Mesendoderm (in vitro differentiated cells): ENCODE measurements around the gene MYL11.

Experiments used
- DNase-seq: peaks from one replicate; pipeline ENCODE4 v3.0.0; 2013
- H2AK5ac ChIP-seq: 2 replicates; pipeline ENCODE4 v1.6.1; 2013; ENCODE audit warnings: low read length, inconsistent platforms
- H2BK120ac ChIP-seq: 2 replicates; pipeline ENCODE4 v1.6.1; 2013; ENCODE audit warnings: low read depth, mild to moderate bottlenecking, low read length, moderate library complexity, mixed read lengths
- H2BK15ac ChIP-seq: replicated peaks from 2 replicates; pipeline ENCODE4 v1.6.1; 2013; ENCODE audit warnings: low read depth, mild to moderate bottlenecking, moderate library complexity
- H2BK5ac ChIP-seq: 2 replicates; pipeline ENCODE4 v1.6.1; 2013; ENCODE audit warnings: low read length, inconsistent platforms
- H3K18ac ChIP-seq: 2 replicates; pipeline ENCODE4 v1.6.1; 2013; ENCODE audit warnings: mild to moderate bottlenecking, low read length, mixed read lengths
- H3K23ac ChIP-seq: one replicate; pipeline ENCODE4 v1.6.1; 2013; ENCODE audit warnings: low read length
- H3K27ac ChIP-seq: 2 replicates; pipeline ENCODE4 v1.5.1; 2013; ENCODE audit warnings: low read depth, mild to moderate bottlenecking, inconsistent platforms, low read length, moderate library complexity
- H3K27me3 ChIP-seq: 2 replicates; pipeline ENCODE4 v1.6.1; 2013; ENCODE audit warnings: low read length, control low read depth, mild to moderate bottlenecking, inconsistent platforms; ENCODE audit not compliant: insufficient read depth, poor library complexity
- H3K36me3 ChIP-seq: 2 replicates; pipeline ENCODE4 v1.6.1; 2013; ENCODE audit warnings: low read length, inconsistent platforms; ENCODE audit not compliant: control insufficient read depth, insufficient read depth
- H3K4ac ChIP-seq: one replicate; pipeline ENCODE4 v1.6.1; 2013; ENCODE audit warnings: low read depth, mild to moderate bottlenecking, low read length, moderate library complexity
- H3K4me1 ChIP-seq: 2 replicates; pipeline ENCODE4 v1.6.1; 2013; ENCODE audit warnings: low read depth, low read length, inconsistent platforms; ENCODE audit not compliant: control insufficient read depth
- H3K4me2 ChIP-seq: 2 replicates; pipeline ENCODE4 v1.6.1; 2013; ENCODE audit warnings: low read length
- H3K4me3 ChIP-seq: 2 replicates; pipeline ENCODE4 v1.5.1; 2013; ENCODE audit warnings: mild to moderate bottlenecking, low read length
- H3K56ac ChIP-seq: one replicate; pipeline ENCODE4 v1.6.1; 2013; ENCODE audit warnings: low read length
- H3K79me1 ChIP-seq: 2 replicates; pipeline ENCODE4 v1.6.1; 2013; ENCODE audit warnings: low read length, inconsistent platforms
- H3K79me2 ChIP-seq: 2 replicates; pipeline ENCODE4 v1.6.1; 2013; ENCODE audit warnings: mild to moderate bottlenecking, low read length; ENCODE audit not compliant: control insufficient read depth, insufficient read depth
- H3K9ac ChIP-seq: 2 replicates; pipeline ENCODE4 v1.6.1; 2013; ENCODE audit warnings: low read length, inconsistent platforms
- H4K5ac ChIP-seq: one replicate; pipeline ENCODE4 v1.6.1; 2013; ENCODE audit warnings: low read length
- H4K8ac ChIP-seq: one replicate; pipeline ENCODE4 v1.6.1; 2013; ENCODE audit warnings: low read depth, mild to moderate bottlenecking, control low read depth, low read length, moderate library complexity
- WGBS: extraction: QIAGEN DNeasy Blood & Tissue Kit; methylation state at CpG from one replicate; pipeline ENCODE4 v1.1.7; 2013; ENCODE audit warnings: low lambda C conversion rate, missing lambda C conversion rate; ENCODE audit not compliant: insufficient coverage; ENCODE audit errors: extremely low coverage; 5-methylcytosine and 5-hydroxymethylcytosine counted together

Gene MYL11

DNA sequence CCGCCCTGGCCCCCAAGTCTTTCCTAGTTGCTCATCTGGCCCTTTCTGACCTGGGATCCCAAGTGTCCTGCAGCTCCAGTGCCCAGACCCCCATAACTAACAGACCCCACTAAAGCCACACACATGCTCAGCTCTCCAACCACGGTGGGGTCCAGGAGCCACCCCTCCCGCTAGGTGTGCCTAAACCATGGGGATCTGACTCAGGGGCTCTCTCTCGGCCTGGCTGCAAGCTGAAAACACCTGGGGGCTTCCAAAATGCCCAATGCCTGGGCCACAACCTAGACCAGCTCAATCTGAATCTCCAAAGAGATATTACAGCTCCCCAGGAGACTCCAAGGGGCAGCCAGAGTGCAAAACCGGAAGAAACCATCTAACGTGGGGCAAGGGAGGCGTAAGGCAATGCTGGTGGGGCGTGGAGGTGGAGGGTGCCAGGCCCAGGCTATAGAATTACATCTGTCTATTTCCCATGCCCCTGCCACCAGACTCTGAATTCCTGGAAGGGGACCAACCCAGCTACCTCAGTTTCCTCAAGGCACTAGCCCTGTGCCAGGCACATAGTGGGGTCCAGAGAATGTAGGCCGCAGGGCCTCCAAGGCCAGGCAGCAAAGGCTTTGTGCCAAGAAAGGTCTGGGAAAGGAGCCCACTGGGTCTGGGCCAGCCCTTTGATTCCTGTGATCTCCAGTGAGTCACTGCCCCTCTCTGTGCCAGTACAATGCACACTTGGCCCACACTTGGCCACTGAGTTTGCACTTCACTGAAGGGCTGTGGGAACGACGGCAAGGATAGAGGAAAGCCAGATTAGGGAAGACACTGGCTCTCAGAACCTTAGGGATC lies 22.8 kb upstream of the MYL11 start:
- H4K5ac ChIP-seq = no peak overlapping the region
- H3K79me1 ChIP-seq = peaks cover 15% of the 10 kb centered on the region
- no peak overlapping the region for H3K18ac ChIP-seq
- H2BK5ac ChIP-seq = no peak overlapping the region
- H2AK5ac ChIP-seq = no peak overlapping the region
- no peak overlapping the region for H3K23ac ChIP-seq
- no peak overlapping the region for H4K8ac ChIP-seq
- no peak overlapping the region for H3K9ac ChIP-seq
- no peak overlapping the region for H3K56ac ChIP-seq
- peaks cover 15% of the 10 kb centered on the region for H3K79me2 ChIP-seq
- peaks cover 2% of the 10 kb centered on the region for H3K4me1 ChIP-seq
- H3K27me3 ChIP-seq = no peaks in the 10 kb centered on the region
- no peak overlapping the region for H2BK120ac ChIP-seq
- H3K4ac ChIP-seq = no peak overlapping the region
- H3K4me2 ChIP-seq = no peak overlapping the region
- peaks cover 8% of the 10 kb centered on the region for H3K36me3 ChIP-seq
- no peak for DNase-seq
- no peak overlapping the region for H2BK15ac ChIP-seq
- no CpG with 5 or more reads among the region's 11 CpGs for WGBS
- no peak overlapping the region for H3K4me3 ChIP-seq
- no peak overlapping the region for H3K27ac ChIP-seq

GRCh38 chr16:30352488-30353401 lies 21.9 kb upstream of the MYL11 start:
- no peak overlapping the region for H3K9ac ChIP-seq
- no peak overlapping the region for H3K56ac ChIP-seq
- peaks cover 2% of the 10 kb centered on the region for H3K4me1 ChIP-seq
- peak; percentile 47 for DNase-seq
- H3K18ac ChIP-seq = no peak overlapping the region
- H3K4me2 ChIP-seq = no peak overlapping the region
- H2BK15ac ChIP-seq = no peak overlapping the region
- H3K4ac ChIP-seq = no peak overlapping the region
- H3K27ac ChIP-seq = no peak overlapping the region
- no peak overlapping the region for H3K23ac ChIP-seq
- no CpG with 5 or more reads among the region's 14 CpGs for WGBS
- no peak overlapping the region for H2BK120ac ChIP-seq
- no peak overlapping the region for H3K4me3 ChIP-seq
- H2AK5ac ChIP-seq = no peak overlapping the region
- no peak overlapping the region for H4K8ac ChIP-seq
- H3K79me2 ChIP-seq = peaks cover 15% of the 10 kb centered on the region
- no peak overlapping the region for H4K5ac ChIP-seq
- H2BK5ac ChIP-seq = no peak overlapping the region
- H3K27me3 ChIP-seq = no peaks in the 10 kb centered on the region
- H3K79me1 ChIP-seq = peaks cover 15% of the 10 kb centered on the region
- H3K36me3 ChIP-seq = peaks cover 11% of the 10 kb centered on the region

GRCh38 chr16:30353438-30354129 lies 21.0 kb upstream of the MYL11 start:
- H2BK5ac ChIP-seq = no peak overlapping the region
- H3K23ac ChIP-seq = no peak overlapping the region
- peaks cover 13% of the 10 kb centered on the region for H3K36me3 ChIP-seq
- no peak overlapping the region for H2BK120ac ChIP-seq
- H3K4me1 ChIP-seq = peaks cover 2% of the 10 kb centered on the region
- no peak overlapping the region for H3K27ac ChIP-seq
- no peak overlapping the region for H3K18ac ChIP-seq
- no peak overlapping the region for H3K4ac ChIP-seq
- peak overlapping the region; percentile 63 for H3K4me2 ChIP-seq
- H3K79me2 ChIP-seq = peaks cover 15% of the 10 kb centered on the region
- no CpG with 5 or more reads among the region's 23 CpGs for WGBS
- H2AK5ac ChIP-seq = no peak overlapping the region
- peak overlapping the region; percentile 97 for H3K9ac ChIP-seq
- H3K56ac ChIP-seq = peak overlapping the region; percentile 97
- no peak overlapping the region for H4K5ac ChIP-seq
- H3K27me3 ChIP-seq = no peaks in the 10 kb centered on the region
- H3K79me1 ChIP-seq = peaks cover 15% of the 10 kb centered on the region
- no peak overlapping the region for H2BK15ac ChIP-seq
- H4K8ac ChIP-seq = no peak overlapping the region
- no peak for DNase-seq
- H3K4me3 ChIP-seq = no peak overlapping the region

DNA sequence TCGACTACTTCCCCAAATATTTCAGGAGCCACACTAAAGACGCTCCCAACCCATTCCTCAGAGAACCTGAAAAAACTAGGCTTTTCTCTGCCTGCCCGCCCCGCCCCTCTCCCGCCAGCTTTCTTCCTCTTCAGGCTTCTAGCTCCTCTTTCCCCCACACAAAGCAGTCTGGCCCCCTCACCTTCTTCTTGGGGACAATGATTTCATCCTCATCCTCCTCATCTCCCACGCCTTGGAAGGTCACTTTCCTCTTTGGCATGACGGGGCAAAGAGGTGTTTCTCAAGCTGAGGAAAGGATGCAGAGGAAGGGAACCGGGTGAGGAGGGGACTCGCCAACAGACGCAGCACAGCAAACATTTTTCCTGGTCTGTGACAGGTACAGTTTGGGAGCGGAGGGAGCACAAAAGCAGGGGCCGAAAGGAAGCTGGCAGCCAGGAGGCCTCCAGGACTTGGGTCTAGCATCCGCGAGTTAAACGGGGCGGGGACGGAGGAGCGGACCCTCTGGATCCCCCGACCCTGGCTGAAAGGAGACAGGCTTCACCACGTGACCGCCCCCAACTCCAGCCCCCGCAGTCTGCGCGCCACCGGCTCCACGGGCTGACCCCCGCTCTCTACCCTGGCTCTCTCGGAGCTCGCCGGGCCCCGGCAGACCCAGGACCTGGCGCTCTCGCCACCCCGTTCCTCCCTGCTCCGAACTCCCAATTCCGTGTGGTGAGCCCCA lies 20.0 kb upstream of the MYL11 start:
- H3K18ac ChIP-seq = peak overlapping the region; percentile 69
- peak overlapping the region; percentile 97 for H3K9ac ChIP-seq
- H3K56ac ChIP-seq = peak overlapping the region; percentile 97
- H3K23ac ChIP-seq = peak overlapping the region; percentile 1
- no peak overlapping the region for H4K5ac ChIP-seq
- H3K4me3 ChIP-seq = peak overlapping the region; percentile 95
- H2AK5ac ChIP-seq = no peak overlapping the region
- H3K4me1 ChIP-seq = peaks cover 2% of the 10 kb centered on the region
- H3K36me3 ChIP-seq = peaks cover 13% of the 10 kb centered on the region
- H3K79me1 ChIP-seq = peaks cover 15% of the 10 kb centered on the region
- no peak for DNase-seq
- no peak overlapping the region for H2BK120ac ChIP-seq
- H3K4me2 ChIP-seq = peak overlapping the region; percentile 63
- H4K8ac ChIP-seq = no peak overlapping the region
- peak overlapping the region; percentile 66 for H3K4ac ChIP-seq
- H3K27ac ChIP-seq = peak overlapping the region; percentile 56
- no CpG with 5 or more reads among the region's 36 CpGs for WGBS
- no peaks in the 10 kb centered on the region for H3K27me3 ChIP-seq
- H3K79me2 ChIP-seq = peaks cover 15% of the 10 kb centered on the region
- no peak overlapping the region for H2BK15ac ChIP-seq
- no peak overlapping the region for H2BK5ac ChIP-seq
